ENCODE data around the gene LIG4.

The LIG4 gene

DNA sequence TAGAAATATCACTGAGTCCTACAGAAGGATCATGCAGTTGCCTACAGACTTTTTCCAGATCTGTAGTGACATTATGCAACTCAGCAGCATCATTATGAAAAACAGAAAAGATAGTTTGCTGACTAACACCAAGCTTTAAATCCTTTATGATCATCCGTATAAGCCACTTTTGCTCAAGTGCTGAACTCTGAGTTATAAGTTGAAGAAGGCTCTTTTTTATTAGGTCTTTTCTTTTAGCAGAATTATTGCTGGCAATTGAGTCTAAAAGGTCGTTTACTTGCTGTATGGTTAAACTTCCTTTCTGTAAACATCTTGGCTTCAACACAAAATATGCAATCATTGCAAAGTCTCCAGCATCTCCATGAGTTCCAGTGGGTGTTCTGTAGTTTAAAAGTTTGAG lies 4.8 kb downstream of the LIG4 start:
- Histone ChIP-seq H3K4me1 (ENCODE audit: control insufficient read depth, insufficient read depth, low read length) (no peaks in the 10 kb centered on the region), H3K27ac (ENCODE audit: extremely low read depth, low read depth, low read length) (no peak overlapping the region), H3K9me3 (ENCODE audit: control insufficient read depth, insufficient read depth, low read depth, low read length) (no peaks in the 10 kb centered on the region), H3K4me3 (ENCODE audit: low read depth, low read length) (no peak overlapping the region), H3K36me3 (ENCODE audit: control insufficient read depth in 2 of 2, insufficient read depth in 1 of 2, low read length in 2 of 2) (peaks cover 0 to 34% of the 10 kb centered on the region in 2 experiments; a peak in 2 of 3 replicates)
- TF ChIP-seq ZNF37A (tag by site-specific recombination; IDR thresholded peaks at IDR 0.05) (no peak), ZNF121 (tag by site-specific recombination; IDR thresholded peaks at IDR 0.05) (no peak), ZNF830 (tag by site-specific recombination; IDR thresholded peaks at IDR 0.05; ENCODE audit: low read depth) (no peak), GLI2 (tag by site-specific recombination; IDR thresholded peaks at IDR 0.05; ENCODE audit: borderline replicate concordance, low read depth) (no peak)
- CTCF ChIA-PET = interaction anchor here (0.6 kb wide), 1 partner anchor 11 kb away, joined by 3 read pairs; no protein-coding TSS in a partner anchor
- POLR2A ChIA-PET = no interaction called here

DNA sequence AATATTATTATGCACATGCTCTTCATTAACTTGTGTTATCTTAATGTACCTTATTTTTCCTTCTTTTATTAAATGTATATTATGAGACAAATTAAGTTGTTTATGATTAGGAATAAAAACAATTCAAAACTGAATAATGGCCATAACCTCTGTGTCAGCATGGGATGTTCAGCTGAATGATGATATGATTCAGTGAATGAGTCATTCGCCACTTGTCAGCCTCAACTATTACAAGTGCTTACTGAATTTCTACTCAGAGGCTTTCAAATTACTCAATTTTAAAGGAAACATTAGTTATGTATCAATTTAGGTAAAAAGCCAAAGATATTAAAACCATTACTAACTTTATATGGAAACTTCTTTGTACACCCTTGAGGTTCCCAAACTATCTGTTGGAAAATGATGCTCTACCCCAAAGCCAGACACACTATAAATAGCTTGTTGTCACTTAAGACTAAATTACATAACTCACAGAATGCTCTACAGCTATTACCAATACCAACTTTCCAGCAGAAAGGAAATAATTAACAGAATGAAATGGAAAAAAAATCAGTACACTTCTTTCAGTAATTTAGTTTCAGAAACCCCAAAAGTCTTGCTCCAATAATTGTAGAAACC lies 14.4 kb downstream of the LIG4 start:
- Histone ChIP-seq H3K4me3 (ENCODE audit: low read depth, low read length) (no peak overlapping the region), H3K4me1 (ENCODE audit: control insufficient read depth, insufficient read depth, low read length) (no peaks in the 10 kb centered on the region), H3K36me3 (ENCODE audit: control insufficient read depth in 2 of 2, insufficient read depth in 1 of 2, low read length in 2 of 2) (no peaks in the 10 kb centered on the region), H3K27ac (ENCODE audit: extremely low read depth, low read depth, low read length) (no peak overlapping the region), H3K9me3 (ENCODE audit: control insufficient read depth, insufficient read depth, low read depth, low read length) (no peaks in the 10 kb centered on the region)
- TF ChIP-seq ZNF174 (tag by site-specific recombination; IDR thresholded peaks at IDR 0.05) (no peak), ZNF221 (tag by site-specific recombination; IDR thresholded peaks at IDR 0.05; ENCODE audit: borderline replicate concordance) (no peak), ZNF561 (tag by site-specific recombination; IDR thresholded peaks at IDR 0.05; ENCODE audit: borderline replicate concordance) (no peak), ZNF791 (tag by site-specific recombination; IDR thresholded peaks at IDR 0.05) (no peak), YY1 (tag by site-specific recombination; IDR thresholded peaks at IDR 0.05) (no peak)
- TF ChIP-seq, protein P1, sequence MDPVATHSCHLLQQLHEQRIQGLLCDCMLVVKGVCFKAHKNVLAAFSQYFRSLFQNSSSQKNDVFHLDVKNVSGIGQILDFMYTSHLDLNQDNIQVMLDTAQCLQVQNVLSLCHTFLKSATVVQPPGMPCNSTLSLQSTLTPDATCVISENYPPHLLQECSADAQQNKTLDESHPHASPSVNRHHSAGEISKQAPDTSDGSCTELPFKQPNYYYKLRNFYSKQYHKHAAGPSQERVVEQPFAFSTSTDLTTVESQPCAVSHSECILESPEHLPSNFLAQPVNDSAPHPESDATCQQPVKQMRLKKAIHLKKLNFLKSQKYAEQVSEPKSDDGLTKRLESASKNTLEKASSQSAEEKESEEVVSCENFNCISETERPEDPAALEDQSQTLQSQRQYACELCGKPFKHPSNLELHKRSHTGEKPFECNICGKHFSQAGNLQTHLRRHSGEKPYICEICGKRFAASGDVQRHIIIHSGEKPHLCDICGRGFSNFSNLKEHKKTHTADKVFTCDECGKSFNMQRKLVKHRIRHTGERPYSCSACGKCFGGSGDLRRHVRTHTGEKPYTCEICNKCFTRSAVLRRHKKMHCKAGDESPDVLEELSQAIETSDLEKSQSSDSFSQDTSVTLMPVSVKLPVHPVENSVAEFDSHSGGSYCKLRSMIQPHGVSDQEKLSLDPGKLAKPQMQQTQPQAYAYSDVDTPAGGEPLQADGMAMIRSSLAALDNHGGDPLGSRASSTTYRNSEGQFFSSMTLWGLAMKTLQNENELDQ (tag by site-specific recombination; IDR thresholded peaks at IDR 0.05; ENCODE audit: low read depth) = no peak
- CTCF ChIA-PET = interaction anchor here (0.6 to 1.5 kb wide), 2 partner anchors 114 to 694 kb away, joined by 3 to 6 read pairs; no protein-coding TSS in a partner anchor
- POLR2A ChIA-PET = no interaction called here

DNA sequence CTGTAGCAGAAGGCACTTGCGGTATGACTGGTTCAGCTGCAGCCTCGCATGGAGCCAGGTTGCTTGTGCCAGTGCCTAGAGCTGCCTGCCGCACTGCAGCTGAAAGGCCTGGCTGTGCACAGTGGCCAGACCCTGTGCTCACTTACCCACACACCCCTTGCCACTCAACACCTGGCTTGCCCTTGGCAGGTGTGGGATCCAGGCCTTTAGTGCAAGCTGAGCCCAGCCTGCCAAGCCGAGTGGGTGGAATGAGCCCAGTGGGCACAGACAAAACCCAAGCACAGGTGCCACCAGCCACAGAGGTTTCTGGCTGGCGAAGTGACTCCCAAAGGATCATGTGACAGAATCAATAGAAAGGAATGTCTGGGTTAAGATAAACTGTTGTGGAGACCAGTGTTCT lies 19.5 kb downstream of the LIG4 start:
- Histone ChIP-seq H3K36me3 (ENCODE audit: control insufficient read depth in 2 of 2, insufficient read depth in 1 of 2, low read length in 2 of 2) (no peaks in the 10 kb centered on the region), H3K4me3 (ENCODE audit: low read depth, low read length) (no peak overlapping the region), H3K27ac (ENCODE audit: extremely low read depth, low read depth, low read length) (no peak overlapping the region), H3K9me3 (ENCODE audit: control insufficient read depth, insufficient read depth, low read depth, low read length) (no peaks in the 10 kb centered on the region), H3K4me1 (ENCODE audit: control insufficient read depth, insufficient read depth, low read length) (no peaks in the 10 kb centered on the region)
- ChIA-PET CTCF (no interaction called here), POLR2A (no interaction called here)
- TF ChIP-seq, protein P2, sequence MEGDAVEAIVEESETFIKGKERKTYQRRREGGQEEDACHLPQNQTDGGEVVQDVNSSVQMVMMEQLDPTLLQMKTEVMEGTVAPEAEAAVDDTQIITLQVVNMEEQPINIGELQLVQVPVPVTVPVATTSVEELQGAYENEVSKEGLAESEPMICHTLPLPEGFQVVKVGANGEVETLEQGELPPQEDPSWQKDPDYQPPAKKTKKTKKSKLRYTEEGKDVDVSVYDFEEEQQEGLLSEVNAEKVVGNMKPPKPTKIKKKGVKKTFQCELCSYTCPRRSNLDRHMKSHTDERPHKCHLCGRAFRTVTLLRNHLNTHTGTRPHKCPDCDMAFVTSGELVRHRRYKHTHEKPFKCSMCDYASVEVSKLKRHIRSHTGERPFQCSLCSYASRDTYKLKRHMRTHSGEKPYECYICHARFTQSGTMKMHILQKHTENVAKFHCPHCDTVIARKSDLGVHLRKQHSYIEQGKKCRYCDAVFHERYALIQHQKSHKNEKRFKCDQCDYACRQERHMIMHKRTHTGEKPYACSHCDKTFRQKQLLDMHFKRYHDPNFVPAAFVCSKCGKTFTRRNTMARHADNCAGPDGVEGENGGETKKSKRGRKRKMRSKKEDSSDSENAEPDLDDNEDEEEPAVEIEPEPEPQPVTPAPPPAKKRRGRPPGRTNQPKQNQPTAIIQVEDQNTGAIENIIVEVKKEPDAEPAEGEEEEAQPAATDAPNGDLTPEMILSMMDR (tag by site-specific recombination; IDR thresholded peaks at IDR 0.05) = no peak
- TF ChIP-seq ZNF521 (tag by site-specific recombination; IDR thresholded peaks at IDR 0.05) = no peak
- TF ChIP-seq ZBTB8A (tag by site-specific recombination; IDR thresholded peaks at IDR 0.05) = no peak
- no peak for TF ChIP-seq REPIN1 (tag by site-specific recombination; IDR thresholded peaks at IDR 0.05; ENCODE audit: low read depth)
- no peak for TF ChIP-seq BCL11A (tag by site-specific recombination; IDR thresholded peaks at IDR 0.05; ENCODE audit: low read depth)
- no peak for TF ChIP-seq ZNF510 (tag by site-specific recombination; IDR thresholded peaks at IDR 0.05; ENCODE audit: insufficient replicate concordance)
- TF ChIP-seq, protein P3, sequence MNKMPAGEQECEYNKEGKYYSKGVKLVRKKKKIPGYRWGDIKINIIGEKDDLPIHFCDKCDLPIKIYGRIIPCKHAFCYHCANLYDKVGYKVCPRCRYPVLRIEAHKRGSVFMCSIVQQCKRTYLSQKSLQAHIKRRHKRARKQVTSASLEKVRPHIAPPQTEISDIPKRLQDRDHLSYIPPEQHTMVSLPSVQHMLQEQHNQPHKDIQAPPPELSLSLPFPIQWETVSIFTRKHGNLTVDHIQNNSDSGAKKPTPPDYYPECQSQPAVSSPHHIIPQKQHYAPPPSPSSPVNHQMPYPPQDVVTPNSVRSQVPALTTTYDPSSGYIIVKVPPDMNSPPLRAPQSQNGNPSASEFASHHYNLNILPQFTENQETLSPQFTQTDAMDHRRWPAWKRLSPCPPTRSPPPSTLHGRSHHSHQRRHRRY (tag by site-specific recombination; IDR thresholded peaks at IDR 0.05) = no peak

Measured in HEK293 (cell line).